Kidney (tissue), 14 donors: ENCODE results near the gene ZBTB17. TPM values are rescaled to one million over a fixed set of nuclear protein-coding genes. Genes with fewer than 3 reads are reported as not detected.

Experiments used
- DNase-seq, 5 donors: peaks; one replicate each; pipeline ENCODE4 v3.0.0-alpha.2; 2013 to 2020
- FAIRE-seq: peaks from 2 replicates; lab custom pipeline; 2012; peaks lifted over from hg19 to GRCh38; lab: Jason Lieb, UNC
- H3K27ac ChIP-seq, 2 donors: one replicate each; pipeline ENCODE4 v1.7.0; 2013; ENCODE audit warnings: low read depth in 2 of 2, low read length in 2 of 2, inconsistent platforms in 1 of 2
- H3K27me3 ChIP-seq: one replicate; pipeline ENCODE4 v1.7.1; 2013; ENCODE audit warnings: low read length, inconsistent platforms; ENCODE audit not compliant: control insufficient read depth, insufficient read depth
- H3K36me3 ChIP-seq, 3 donors: one replicate each; pipeline versions ENCODE4 v1.7.0 to v1.7.1; 2013; ENCODE audit warnings: low read length in 3 of 3, control low read depth in 1 of 3, inconsistent platforms in 1 of 3; ENCODE audit not compliant: insufficient read depth in 3 of 3, control insufficient read depth in 2 of 3
- H3K4me1 ChIP-seq, 3 donors: one replicate each; pipeline versions ENCODE4 v1.7.0 to v1.7.1; 2013; ENCODE audit warnings: low read length in 3 of 3, inconsistent platforms in 1 of 3, low read depth in 1 of 3; ENCODE audit not compliant: control insufficient read depth in 2 of 3, insufficient read depth in 2 of 3
- H3K4me3 ChIP-seq, 3 donors: one replicate each; pipeline versions ENCODE4 v1.7.0 to v1.8.1; 2013; ENCODE audit warnings: low read length in 3 of 3, control low read depth in 1 of 3, inconsistent platforms in 1 of 3
- H3K9ac ChIP-seq, 3 donors: one replicate each; pipeline versions ENCODE4 v1.7.0 to v1.7.1; 2013; ENCODE audit warnings: low read length in 3 of 3, control low read depth in 1 of 3, inconsistent platforms in 1 of 3
- H3K9me3 ChIP-seq, 3 donors: one replicate each; pipeline versions ENCODE4 v1.7.0 to v1.7.1; 2013; ENCODE audit warnings: low read length in 3 of 3, control low read depth in 1 of 3, inconsistent platforms in 1 of 3; ENCODE audit not compliant: control insufficient read depth in 2 of 3, insufficient read depth in 1 of 3
- intact Hi-C: fragments of 100-400 bp; cut with DNase I; formaldehyde crosslinking; loops from one replicate; pipeline ENCODE4 v1.11.1; 2022
- polyA plus RNA-seq: library from polyadenylated mRNA; stranded (reverse); fragments of 350-450 nt; fragmentation: Illumina TruSeq; extraction: RNeasy Lipid Tissue Mini Kit (QIAGEN cat#74804); gene quantifications from one replicate; pipeline ENCODE4 v1.2.3, GENCODE V29; 2014; ENCODE audit warnings: low read depth, low replicate concordance; ENCODE audit not compliant: insufficient read depth
- total RNA-seq: library from RNA; stranded (reverse); fragmentation: NEBNext Ultra II Directional; extraction: Animal tissue kit (Norgen Biotek cat#: 25700); gene quantifications from one replicate; pipeline ENCODE4 v1.2.1, GENCODE V29; 2021
- TF ChIP-seq, protein P1 (sequence below): IDR thresholded peaks from 3 replicates; pipeline ENCODE4 v1.5.1; 2012; ENCODE audit warnings: mild to moderate bottlenecking, moderate library complexity, borderline replicate concordance; ENCODE audit not compliant: insufficient read depth; ENCODE audit errors: extremely low read depth
- donor health status: control.
- donor health status: control.
- donor health status: control.
- donor health status: control.
- donor health status: control.
- donor health status: DM: yes; HTN: yes; CAD: no.
- donor health status: Normal renal cell carcinoma (clear cell type).

Gene ZBTB17
- total and polyA plus RNA-seq, 2 donors from 2014 or later, result 33.1 to 41.5 TPM

DNA sequence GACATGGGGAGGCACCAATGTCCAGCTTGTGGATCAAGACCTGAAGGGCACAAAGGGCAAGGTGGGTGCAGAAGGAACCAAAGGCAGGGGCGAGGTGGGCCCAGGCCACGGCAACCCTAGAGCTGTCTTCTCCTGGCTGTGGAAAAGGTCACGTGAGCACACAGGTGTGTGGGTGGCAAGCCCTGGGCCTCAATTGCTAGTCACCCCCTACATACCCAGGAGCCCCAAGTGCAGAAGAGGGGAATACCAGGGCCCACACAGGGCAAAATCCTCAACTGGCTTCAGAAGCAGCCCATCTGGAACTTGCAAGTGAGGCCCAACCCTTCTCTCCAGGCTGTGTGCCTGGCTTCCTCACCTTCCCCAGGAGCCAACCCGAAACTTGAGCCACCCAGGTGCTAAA is 25.6 kb downstream of the ZBTB17 start:
- Histone ChIP-seq H3K4me3 (no peak overlapping the region), H3K9me3 (no peaks in the 10 kb centered on the region), H3K9ac (peak overlapping the region in 1 of 3 donors; percentile 23), H3K36me3 (peaks cover 2 to 26% (median 11%) of the 10 kb centered on the region in 3 donors), H3K4me1 (peaks cover 0 to 49% (median 22%) of the 10 kb centered on the region in 3 donors), H3K27me3 (no peaks in the 10 kb centered on the region), H3K27ac (peak overlapping the region; percentile 86 to 90)
- intact Hi-C loops, result no loop called here
- DNase-seq (no peak), FAIRE-seq (no peak)
- TF ChIP-seq, protein P1, sequence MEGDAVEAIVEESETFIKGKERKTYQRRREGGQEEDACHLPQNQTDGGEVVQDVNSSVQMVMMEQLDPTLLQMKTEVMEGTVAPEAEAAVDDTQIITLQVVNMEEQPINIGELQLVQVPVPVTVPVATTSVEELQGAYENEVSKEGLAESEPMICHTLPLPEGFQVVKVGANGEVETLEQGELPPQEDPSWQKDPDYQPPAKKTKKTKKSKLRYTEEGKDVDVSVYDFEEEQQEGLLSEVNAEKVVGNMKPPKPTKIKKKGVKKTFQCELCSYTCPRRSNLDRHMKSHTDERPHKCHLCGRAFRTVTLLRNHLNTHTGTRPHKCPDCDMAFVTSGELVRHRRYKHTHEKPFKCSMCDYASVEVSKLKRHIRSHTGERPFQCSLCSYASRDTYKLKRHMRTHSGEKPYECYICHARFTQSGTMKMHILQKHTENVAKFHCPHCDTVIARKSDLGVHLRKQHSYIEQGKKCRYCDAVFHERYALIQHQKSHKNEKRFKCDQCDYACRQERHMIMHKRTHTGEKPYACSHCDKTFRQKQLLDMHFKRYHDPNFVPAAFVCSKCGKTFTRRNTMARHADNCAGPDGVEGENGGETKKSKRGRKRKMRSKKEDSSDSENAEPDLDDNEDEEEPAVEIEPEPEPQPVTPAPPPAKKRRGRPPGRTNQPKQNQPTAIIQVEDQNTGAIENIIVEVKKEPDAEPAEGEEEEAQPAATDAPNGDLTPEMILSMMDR, result no peak

DNA sequence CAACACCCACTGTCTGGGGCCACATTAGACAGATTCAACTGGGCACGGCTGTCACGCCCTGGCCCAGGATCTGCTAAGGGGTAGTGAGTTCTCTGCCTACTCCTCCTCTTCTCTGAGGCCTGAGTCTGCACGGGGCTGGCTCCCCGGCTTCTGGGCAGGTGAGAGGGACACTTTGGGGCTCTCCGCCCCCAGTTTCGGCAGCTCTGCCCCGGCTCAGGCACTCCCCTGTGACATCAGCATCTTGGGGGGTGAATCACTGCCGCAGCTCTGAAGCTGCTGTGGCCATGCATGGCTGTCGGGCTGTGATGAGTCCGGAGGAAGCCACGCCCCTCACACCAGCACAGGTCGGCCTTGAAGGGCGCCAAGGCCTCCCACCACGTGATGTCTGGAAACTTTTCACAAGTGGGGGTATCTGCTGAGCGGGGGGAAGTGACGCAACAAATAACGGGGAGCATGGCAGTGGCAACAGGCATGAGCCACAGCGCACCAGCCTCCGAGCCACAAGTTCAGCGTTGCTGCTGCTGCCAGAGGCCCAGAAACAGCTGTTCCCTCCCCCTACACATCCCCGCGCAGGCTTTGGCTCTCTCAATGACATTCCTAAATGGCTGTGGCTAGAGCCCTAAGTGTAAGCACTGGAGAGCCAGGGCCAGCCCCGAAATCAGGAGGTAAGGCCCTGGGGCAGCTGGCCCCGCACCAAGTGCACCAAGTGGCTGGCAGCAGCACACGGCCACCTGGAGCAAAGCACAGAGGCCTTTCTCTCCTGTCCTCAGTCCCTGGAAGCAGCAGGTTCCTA is 26.3 kb downstream of the ZBTB17 start:
- Histone ChIP-seq H3K27me3 (no peaks in the 10 kb centered on the region), H3K27ac (peak overlapping the region; percentile 86 to 90), H3K4me1 (peaks cover 0 to 49% (median 22%) of the 10 kb centered on the region in 3 donors), H3K9me3 (no peaks in the 10 kb centered on the region), H3K4me3 (no peak overlapping the region), H3K36me3 (peaks cover 2 to 27% (median 12%) of the 10 kb centered on the region in 3 donors), H3K9ac (peak overlapping the region in 1 of 3 donors; percentile 56)
- FAIRE-seq (no peak), DNase-seq (peak; percentile 66 to 98 (median 84))
- TF ChIP-seq, protein P1, result no peak
- intact Hi-C loops, result no loop called here

DNA sequence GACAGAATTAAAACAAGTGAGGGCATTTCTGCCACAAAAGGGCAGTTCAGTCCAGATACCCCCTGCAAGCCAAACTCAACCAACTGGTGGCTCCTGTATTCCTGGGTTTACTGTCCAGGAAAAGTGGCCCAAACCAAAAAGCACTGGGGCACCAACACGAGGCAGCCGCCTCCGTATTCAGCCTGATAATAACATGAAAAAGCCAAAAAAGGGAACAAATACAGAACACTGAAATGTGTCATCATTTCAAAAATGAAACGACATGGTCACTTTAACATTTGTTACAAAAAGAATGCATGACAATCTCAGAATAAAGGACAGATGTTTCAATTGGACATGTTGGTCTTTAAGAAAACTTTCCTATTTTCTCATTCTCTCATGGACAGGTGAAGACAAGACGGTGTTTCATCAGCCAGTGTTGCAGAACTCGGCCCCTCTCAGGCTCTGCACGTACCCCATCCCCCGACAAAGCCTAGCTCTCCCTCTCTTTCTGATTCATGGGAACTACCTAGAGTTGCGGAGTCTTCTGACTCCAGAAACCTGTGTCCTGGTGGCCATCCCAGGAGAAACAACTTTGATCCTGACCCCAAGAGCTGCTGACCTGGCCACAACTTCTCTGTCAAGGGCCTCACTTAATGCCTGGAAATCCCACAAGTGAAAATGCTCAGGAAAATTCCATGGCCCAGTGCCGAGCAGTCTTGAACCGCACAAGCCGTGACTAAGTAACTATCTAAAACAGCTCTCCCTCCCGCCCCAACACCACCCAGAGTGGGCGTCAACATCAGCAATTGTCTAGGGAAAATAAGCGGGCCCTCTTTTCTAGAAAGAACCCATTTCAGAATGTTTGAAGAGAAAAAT is 27.1 kb downstream of the ZBTB17 start:
- FAIRE-seq, result no peak

More for the DNA sequence above, 27.1 kb downstream of the ZBTB17 start:
- intact Hi-C loops, result no loop called here
- no peaks in the 10 kb centered on the region for H3K9me3 ChIP-seq
- no peaks in the 10 kb centered on the region for H3K27me3 ChIP-seq
- peaks cover 2 to 30% (median 12%) of the 10 kb centered on the region in 3 donors for H3K36me3 ChIP-seq
- H3K4me1 ChIP-seq, result peaks cover 0 to 45% (median 17%) of the 10 kb centered on the region in 3 donors
- peak overlapping the region; percentile 86 to 90 for H3K27ac ChIP-seq
- H3K4me3 ChIP-seq, result no peak overlapping the region
- TF ChIP-seq, protein P1, result no peak
- peak overlapping the region in 1 of 3 donors; percentile 56 for H3K9ac ChIP-seq
- peak in 1 of 5 donors; percentile 91 for DNase-seq
